GM10847 (cell line): Measurements from ENCODE around the gene NRM.

Experiments used
- POLR2A ChIP-seq: IDR thresholded peaks from 2 replicates; pipeline ENCODE4 v1.6.1; 2011; ENCODE audit not compliant: insufficient read length; ENCODE audit errors: extremely low read depth

The NRM gene

GRCh38 chr6:30683183-30683979 is 7.4 kb downstream of the NRM start:
- TF ChIP-seq POLR2A: no peak

DNA sequence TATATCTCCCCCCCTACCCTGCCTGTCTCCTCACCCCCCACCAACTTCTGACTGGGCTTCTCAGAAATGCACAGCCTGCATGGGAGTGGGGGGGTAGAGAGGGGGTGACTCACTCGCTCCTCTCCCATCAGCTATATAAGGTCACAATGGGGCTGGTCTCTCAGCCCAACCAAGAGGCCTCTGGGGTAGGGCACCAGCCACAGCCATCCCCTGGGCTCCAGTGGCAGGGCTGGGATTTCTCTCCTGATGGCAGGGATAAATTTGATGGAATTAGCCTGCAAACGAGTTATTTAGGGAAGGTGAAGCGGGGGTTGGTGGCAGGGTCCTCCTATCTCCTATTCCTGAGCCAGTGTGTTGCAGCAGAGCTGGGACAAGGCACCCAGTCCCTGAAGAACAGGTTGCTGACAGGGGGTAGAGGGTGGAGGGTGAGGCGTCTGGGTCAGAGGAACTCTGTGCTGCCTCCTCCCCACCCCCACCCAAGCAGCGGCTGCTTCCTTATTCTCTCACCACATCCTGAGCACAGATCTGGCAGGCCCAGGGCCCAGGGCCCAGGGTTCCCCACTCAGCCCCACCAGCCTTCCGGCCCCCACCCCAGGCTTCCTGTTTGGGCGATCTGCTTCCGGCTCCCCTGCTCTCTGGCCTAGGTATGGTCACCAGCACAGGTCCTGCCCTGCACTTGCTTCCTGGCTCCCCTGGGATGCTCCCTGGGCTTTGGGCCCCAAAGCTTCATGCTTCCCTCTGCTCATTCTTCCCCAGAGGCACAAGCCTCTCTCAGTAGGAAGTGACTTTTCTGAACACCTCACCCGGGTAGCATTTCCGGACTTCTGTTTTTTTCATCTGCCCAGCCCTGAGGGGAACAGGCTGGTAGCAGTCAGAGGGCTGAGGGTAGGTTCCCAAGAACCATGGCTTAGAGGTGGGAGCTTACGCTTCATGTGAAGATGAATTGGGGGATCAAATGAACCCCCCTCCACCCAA is 8.4 kb downstream of the NRM start:
- TF ChIP-seq POLR2A: peak; percentile 53

DNA sequence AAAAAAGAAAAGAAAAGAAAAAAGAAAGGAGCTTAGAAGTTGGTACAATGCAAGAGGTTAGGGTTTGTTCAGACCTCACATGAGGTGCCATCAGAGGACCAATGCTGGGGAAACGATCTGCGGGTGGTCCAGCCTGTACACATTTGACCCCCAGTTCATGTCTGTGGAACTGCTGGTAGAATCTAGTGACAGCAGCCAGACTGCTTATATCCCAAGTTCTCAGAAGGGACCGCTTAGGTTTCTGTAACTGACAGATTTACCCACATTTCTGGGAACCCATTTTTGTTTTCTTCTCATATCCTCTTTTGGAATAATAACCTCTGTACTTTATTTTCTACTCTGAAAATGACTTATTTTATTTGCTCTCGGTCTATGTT is 9.0 kb downstream of the NRM start:
- no peak for TF ChIP-seq POLR2A

GRCh38 chr6:30679765-30680535 is 10.8 kb downstream of the NRM start:
- no peak for TF ChIP-seq POLR2A

- no peak for TF ChIP-seq POLR2A
Observed at GRCh38 chr6:30678964-30679726, 11.6 kb downstream of the NRM start.

DNA sequence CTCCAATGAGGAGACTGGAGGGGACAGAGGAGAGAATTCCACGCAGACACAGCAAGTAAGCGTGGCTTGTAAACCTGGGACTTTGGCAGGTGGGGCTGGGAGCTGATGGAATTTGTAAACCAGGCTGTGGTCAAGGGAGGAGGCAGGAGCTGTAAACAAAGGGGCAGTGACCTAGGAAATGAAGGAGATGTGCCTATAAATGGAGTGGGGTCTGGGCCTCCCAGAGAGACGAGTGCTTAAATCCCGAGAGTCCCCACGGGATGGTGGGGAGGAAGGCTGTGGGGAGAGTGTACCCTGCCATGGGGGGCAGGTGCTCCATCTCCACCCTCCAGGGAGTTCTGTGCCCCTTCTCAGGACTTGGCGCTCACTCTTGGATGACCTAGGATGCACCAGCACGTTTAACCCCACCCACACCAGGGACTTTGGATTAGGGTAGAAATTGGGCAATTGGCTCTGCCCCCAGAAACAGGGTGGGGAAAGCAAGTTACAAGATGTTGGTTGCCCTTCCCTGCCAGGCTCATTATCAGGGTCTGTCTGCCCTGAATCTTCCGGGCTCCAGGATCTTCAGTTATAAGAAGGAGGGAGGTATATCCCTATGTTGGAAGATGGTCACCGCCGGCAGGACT is 14.0 kb downstream of the NRM start:
- TF ChIP-seq POLR2A: no peak

GRCh38 chr6:30672445-30673253 is 18.1 kb downstream of the NRM start, which contains the start of gene DHX16:
TSS of gene DHX16 (minus strand) at chr6:30673006. CDS start at chr6:30672841, 165 bp downstream.
- peak; percentile 59 for TF ChIP-seq POLR2A

DNA sequence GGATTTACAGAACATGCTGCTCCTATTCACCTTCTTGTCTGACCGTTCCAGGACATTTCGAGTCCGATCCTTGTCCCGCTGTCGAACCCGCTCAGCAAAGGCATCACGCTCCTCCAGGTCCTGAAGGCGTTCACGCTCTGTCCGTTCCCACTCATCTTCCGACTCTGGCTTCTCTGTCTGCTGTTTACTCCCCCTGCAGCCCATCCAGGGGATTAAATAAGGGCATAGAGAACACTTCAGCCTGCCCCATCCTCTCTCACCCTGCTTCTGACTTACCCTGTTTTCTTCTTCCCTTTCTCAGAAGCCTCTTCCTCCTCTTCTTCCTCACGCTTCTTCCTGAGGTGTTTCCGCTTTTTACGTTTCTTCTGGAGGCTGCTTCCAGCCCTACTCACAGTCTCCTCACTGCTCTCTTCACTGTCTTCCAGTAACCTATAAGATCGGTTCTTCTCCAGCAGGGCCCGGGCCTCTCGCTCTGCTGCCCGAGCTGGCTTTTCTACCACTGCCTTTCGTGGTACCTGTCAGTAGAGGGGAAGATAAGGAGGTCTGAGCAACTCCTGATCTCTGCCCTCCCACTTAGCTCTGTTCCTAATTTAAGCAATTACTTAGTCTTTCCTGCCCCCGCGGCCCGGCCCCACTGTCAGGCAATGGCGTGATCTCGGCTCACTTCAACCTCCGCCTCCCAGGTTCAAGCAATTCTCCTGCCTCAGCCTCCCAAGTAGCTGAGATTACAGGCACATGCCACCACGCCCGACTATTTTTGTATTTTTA is 19.8 kb downstream of the NRM start:
- no peak for TF ChIP-seq POLR2A

GRCh38 chr6:30664994-30665767 is 25.6 kb downstream of the NRM start:
- no peak for TF ChIP-seq POLR2A

DNA sequence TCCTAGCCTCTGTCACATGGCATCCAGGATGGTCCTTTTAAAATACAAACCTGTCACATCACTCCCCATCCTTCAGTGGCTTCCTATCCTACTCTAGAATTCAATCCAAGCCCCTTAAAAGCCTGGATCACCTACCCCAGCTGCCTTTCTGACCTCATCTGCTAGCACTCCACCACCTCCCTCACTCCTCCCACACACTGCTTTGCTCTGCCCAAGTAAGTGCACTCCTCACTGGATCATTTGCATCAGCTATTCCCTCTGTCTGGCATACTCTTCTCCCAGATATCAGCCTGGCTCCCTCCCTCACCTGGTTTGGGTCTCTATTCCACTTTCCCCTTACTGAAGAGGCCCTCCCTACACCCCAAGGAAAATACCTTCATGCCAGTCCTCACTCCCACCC is 33.3 kb downstream of the NRM start:
- no peak for TF ChIP-seq POLR2A

DNA sequence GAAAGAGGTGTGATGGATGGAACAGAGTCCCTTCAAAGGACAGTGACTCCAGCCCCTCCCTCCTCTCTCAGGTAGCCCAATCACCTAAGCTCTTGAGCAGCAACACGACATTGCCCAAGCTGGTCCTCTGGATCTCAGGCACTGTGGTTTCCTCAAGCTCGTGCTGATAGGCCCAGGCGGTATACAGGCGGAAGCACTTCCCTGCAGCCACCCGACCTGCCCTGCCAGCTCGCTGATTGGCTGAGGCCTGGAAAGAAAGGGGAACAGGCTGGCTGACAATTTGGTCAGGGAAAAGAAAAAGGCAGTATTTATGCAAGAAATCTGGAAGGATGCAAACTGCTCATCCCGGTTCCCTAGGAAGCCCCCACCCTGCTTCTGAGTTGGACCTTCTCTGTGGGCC is 34.3 kb downstream of the NRM start:
- TF ChIP-seq POLR2A: no peak

GRCh38 chr6:30655743-30656094 is 35.1 kb downstream of the NRM start:
- TF ChIP-seq POLR2A: no peak
